Smooth muscle cell (in vitro differentiated cells): ENCODE results near the gene RRAGB. TPM values are rescaled to one million over a fixed set of nuclear protein-coding genes. Genes with fewer than 3 reads are reported as not detected.
A peak's percentile ranks its signal among the peaks of the same experiment; 100 is the strongest.

Source experiments
- DNase-seq: peaks from one replicate; lab custom pipeline; 2025; ENCODE audit not compliant: unreplicated experiment; lab: John Stamatoyannopoulos, UW
- H2AFZ ChIP-seq: fragments of 200-600 bp; sonication (generic); 2 replicates; pipeline ENCODE4 v1.6.0; 2016; ENCODE audit warnings: antibody characterized with exemption, low read depth, mild to moderate bottlenecking
- H3F3A ChIP-seq: fragments of 200-600 bp; sonication (generic); 2 replicates; pipeline ENCODE4 v1.6.0; 2017; ENCODE audit warnings: antibody characterized with exemption, low read depth
- H3K27ac ChIP-seq: fragments of 200-600 bp; sonication (generic); 2 replicates; pipeline ENCODE4 v1.5.1; 2016; ENCODE audit warnings: low read depth, mild to moderate bottlenecking
- H3K27me3 ChIP-seq: fragments of 200-600 bp; sonication (generic); 2 replicates; pipeline ENCODE4 v1.6.1; 2016; ENCODE audit warnings: low read depth, mild to moderate bottlenecking
- H3K36me3 ChIP-seq: fragments of 200-600 bp; sonication (generic); 2 replicates; pipeline ENCODE4 v1.5.1; 2016; ENCODE audit warnings: low read depth
- H3K4me1 ChIP-seq: fragments of 200-600 bp; sonication (generic); 2 replicates; pipeline ENCODE4 v1.5.1; 2016; ENCODE audit warnings: low read depth
- H3K4me2 ChIP-seq: fragments of 200-600 bp; sonication (generic); 2 replicates; pipeline ENCODE4 v1.6.0; 2016; ENCODE audit warnings: mild to moderate bottlenecking
- H3K4me3 ChIP-seq: fragments of 200-600 bp; sonication (generic); 2 replicates; pipeline ENCODE4 v1.5.1; 2016; ENCODE audit warnings: mild to moderate bottlenecking
- H3K79me2 ChIP-seq: fragments of 200-600 bp; sonication (generic); 2 replicates; pipeline ENCODE4 v1.6.0; 2016; ENCODE audit warnings: low read depth, mild to moderate bottlenecking
- H3K9ac ChIP-seq: fragments of 200-600 bp; sonication (generic); 2 replicates; pipeline ENCODE4 v1.6.0; 2016; ENCODE audit warnings: low read depth
- H3K9me3 ChIP-seq: fragments of 200-600 bp; sonication (generic); replicated peaks from 2 replicates; pipeline ENCODE4 v1.5.1; 2016; ENCODE audit warnings: low read depth
- H4K20me1 ChIP-seq: fragments of 200-600 bp; sonication (generic); 2 replicates; pipeline ENCODE4 v1.6.0; 2016; ENCODE audit warnings: low read depth
- CTCF ChIP-seq: fragments of 200-600 bp; sonication (generic); IDR thresholded peaks from 2 replicates; pipeline ENCODE4 v1.5.1; 2017; ENCODE audit warnings: borderline replicate concordance, mild to moderate bottlenecking, antibody characterized with exemption; ENCODE audit not compliant: insufficient read depth, poor library complexity, severe bottlenecking
- WGBS: methylation state at CpG from one replicate; pipeline ENCODE4 v1.1.7; 2016; ENCODE audit warnings: low lambda C conversion rate; 5-methylcytosine and 5-hydroxymethylcytosine counted together
- polyA plus RNA-seq: library from polyadenylated mRNA; unstranded; fragments of >200 nt; fragmentation: Nextera tagmentation; extraction: Ambion mirVana; gene quantifications from 2 replicates; pipeline ENCODE4 v1.2.1, GENCODE V29; 2016
- total RNA-seq: library from RNA; depleted of rRNA; stranded (reverse); fragments of >200 nt; gene quantifications from 2 replicates; pipeline ENCODE4 v1.2.3, GENCODE V29; 2014

The RRAGB gene
- total and polyA plus RNA-seq, 2 experiments from 2014 or later: 21.3 to 26.0 TPM

GRCh38 chrX:55777596-55777995, 60.0 kb downstream of the RRAGB start:
- Histone ChIP-seq H3K9ac (no peak overlapping the region), H3K36me3 (no peaks in the 10 kb centered on the region), H3K9me3 (no peaks in the 10 kb centered on the region), H3K79me2 (no peaks in the 10 kb centered on the region), H3K27ac (peak overlapping the region; percentile 72), H3K4me2 (no peak overlapping the region), H4K20me1 (no peaks in the 10 kb centered on the region), H3K4me1 (no peaks in the 10 kb centered on the region), H2AFZ (no peak overlapping the region), H3K27me3 (no peaks in the 10 kb centered on the region), H3K4me3 (no peak overlapping the region), H3F3A (no peaks in the 10 kb centered on the region)
- TF ChIP-seq CTCF: no peak
- DNase-seq: no peak
- WGBS: 76% methylated on average over 2 of the region's 2 CpGs

- H3K79me2 ChIP-seq: no peaks in the 10 kb centered on the region
- no peaks in the 10 kb centered on the region for H3F3A ChIP-seq
- no peak overlapping the region for H3K4me2 ChIP-seq
- H3K9me3 ChIP-seq: no peaks in the 10 kb centered on the region
- H3K27ac ChIP-seq: peak overlapping the region; percentile 72
- H3K4me1 ChIP-seq: no peaks in the 10 kb centered on the region
- H3K9ac ChIP-seq: no peak overlapping the region
- TF ChIP-seq CTCF: no peak
- H3K36me3 ChIP-seq: no peaks in the 10 kb centered on the region
- H2AFZ ChIP-seq: no peak overlapping the region
- DNase-seq: no peak
- H3K27me3 ChIP-seq: no peaks in the 10 kb centered on the region
- H3K4me3 ChIP-seq: no peak overlapping the region
- H4K20me1 ChIP-seq: no peaks in the 10 kb centered on the region
These were observed 60.8 kb downstream of the RRAGB start for GRCh38 chrX:55778322-55778721.

GRCh38 chrX:55783723-55784122, 66.2 kb downstream of the RRAGB start:
- Histone ChIP-seq H3K4me3 (no peak overlapping the region), H3K4me1 (no peaks in the 10 kb centered on the region)

GRCh38 chrX:55787063-55787462, 69.5 kb downstream of the RRAGB start:
- Histone ChIP-seq H3K36me3 (no peaks in the 10 kb centered on the region), H4K20me1 (no peaks in the 10 kb centered on the region), H2AFZ (no peak overlapping the region), H3K4me3 (no peak overlapping the region), H3K4me1 (no peaks in the 10 kb centered on the region), H3K4me2 (no peak overlapping the region), H3K9ac (no peak overlapping the region), H3K27me3 (no peaks in the 10 kb centered on the region), H3K79me2 (no peaks in the 10 kb centered on the region), H3F3A (no peaks in the 10 kb centered on the region), H3K9me3 (no peaks in the 10 kb centered on the region), H3K27ac (no peak overlapping the region)
- no peak for TF ChIP-seq CTCF
- no peak for DNase-seq

More at GRCh38 chrX:55783723-55784122, 66.2 kb downstream of the RRAGB start:
- Histone ChIP-seq H3K9ac (no peak overlapping the region), H3K4me2 (no peak overlapping the region), H4K20me1 (no peaks in the 10 kb centered on the region), H3F3A (no peaks in the 10 kb centered on the region), H3K27ac (peak overlapping the region; percentile 80), H3K79me2 (no peaks in the 10 kb centered on the region), H3K27me3 (no peaks in the 10 kb centered on the region), H3K36me3 (no peaks in the 10 kb centered on the region), H2AFZ (no peak overlapping the region), H3K9me3 (no peaks in the 10 kb centered on the region)
- WGBS: 44% methylated on average over 3 of the region's 3 CpGs
- TF ChIP-seq CTCF: no peak
- DNase-seq: no peak
